Lower leg skin (tissue), 4 donors: ENCODE measurements around the gene C1orf115. TPM values are rescaled to one million over a fixed set of nuclear protein-coding genes. Genes with fewer than 3 reads are reported as not detected.

Experiments used
- DNase-seq, 2 donors: peaks; one replicate each; pipeline ENCODE4 v3.0.0-alpha.2; 2019; ENCODE audit warnings: low spot score in 2 of 2
- H3K4me3 ChIP-seq: fragments of 200-600 bp; sonication (generic); 2 replicates; pipeline ENCODE4 v1.5.1; 2017; ENCODE audit warnings: mild to moderate bottlenecking, low read depth; ENCODE audit not compliant: poor library complexity, severe bottlenecking
- POLR2A ChIP-seq, 2 donors: fragments of 450-650 bp; IDR thresholded peaks; one replicate each; pipeline ENCODE4 v1.6.1; 2016 to 2017; ENCODE audit warnings: antibody characterized with exemption in 2 of 2, mild to moderate bottlenecking in 1 of 2, moderate library complexity in 1 of 2
- WGBS, 2 donors: methylation state at CpG; one replicate each; pipeline ENCODE4 v1.1.5; 2018; 5-methylcytosine and 5-hydroxymethylcytosine counted together
- intact Hi-C: fragments of 100-400 bp; cut with DNase I; formaldehyde crosslinking; loops from one replicate; pipeline ENCODE4 v1.15.0; 2023; ENCODE audit warnings: low total_unique reads
- total RNA-seq, 4 donors: library from RNA; depleted of rRNA; stranded (reverse); fragments of >200 nt; gene quantifications; one replicate each; pipeline ENCODE4 v1.1.0, GENCODE V29; 2016
- TF ChIP-seq, protein P1 (sequence below), 3 donors: fragments of 450-650 bp; IDR thresholded peaks; one replicate each; pipeline ENCODE4 v1.5.1; 2016; ENCODE audit warnings: antibody characterized with exemption in 3 of 3, mild to moderate bottlenecking in 3 of 3, moderate library complexity in 2 of 3

C1orf115 gene
- total RNA-seq, 4 donors from 2014 or later = 7.5 to 20.5 (median 13.3) TPM

DNA sequence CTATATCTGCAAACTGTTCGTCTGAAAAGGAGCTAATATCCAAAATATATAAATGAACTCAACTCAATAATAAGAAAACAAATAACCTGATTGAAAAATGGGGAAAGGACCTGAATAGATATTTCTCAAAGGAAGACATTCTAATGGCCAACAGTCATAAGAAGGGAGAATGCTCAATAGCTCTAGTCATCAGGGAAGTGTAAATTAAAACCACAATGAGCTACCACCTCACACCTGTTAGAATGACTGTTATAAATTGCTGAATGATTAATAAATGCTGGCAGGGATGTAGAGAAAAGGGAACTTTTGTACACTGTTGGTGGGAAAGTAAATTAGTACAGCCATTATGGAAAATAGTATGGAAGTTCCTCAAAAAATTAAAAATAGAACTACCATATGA lies 21.2 kb upstream of the C1orf115 start:
- intact Hi-C loops = no loop called here
- no peak overlapping the region for H3K4me3 ChIP-seq
- DNase-seq = no peak
- 89 to 96% methylated on average over 1 of the region's 1 CpG for WGBS, 2 donors
- TF ChIP-seq, protein P1, sequence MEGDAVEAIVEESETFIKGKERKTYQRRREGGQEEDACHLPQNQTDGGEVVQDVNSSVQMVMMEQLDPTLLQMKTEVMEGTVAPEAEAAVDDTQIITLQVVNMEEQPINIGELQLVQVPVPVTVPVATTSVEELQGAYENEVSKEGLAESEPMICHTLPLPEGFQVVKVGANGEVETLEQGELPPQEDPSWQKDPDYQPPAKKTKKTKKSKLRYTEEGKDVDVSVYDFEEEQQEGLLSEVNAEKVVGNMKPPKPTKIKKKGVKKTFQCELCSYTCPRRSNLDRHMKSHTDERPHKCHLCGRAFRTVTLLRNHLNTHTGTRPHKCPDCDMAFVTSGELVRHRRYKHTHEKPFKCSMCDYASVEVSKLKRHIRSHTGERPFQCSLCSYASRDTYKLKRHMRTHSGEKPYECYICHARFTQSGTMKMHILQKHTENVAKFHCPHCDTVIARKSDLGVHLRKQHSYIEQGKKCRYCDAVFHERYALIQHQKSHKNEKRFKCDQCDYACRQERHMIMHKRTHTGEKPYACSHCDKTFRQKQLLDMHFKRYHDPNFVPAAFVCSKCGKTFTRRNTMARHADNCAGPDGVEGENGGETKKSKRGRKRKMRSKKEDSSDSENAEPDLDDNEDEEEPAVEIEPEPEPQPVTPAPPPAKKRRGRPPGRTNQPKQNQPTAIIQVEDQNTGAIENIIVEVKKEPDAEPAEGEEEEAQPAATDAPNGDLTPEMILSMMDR (IDR thresholded peaks at IDR 0.05) = no peak
- TF ChIP-seq POLR2A (IDR thresholded peaks at IDR 0.05) = no peak

GRCh38 chr1:220670365-220670764 lies 19.8 kb upstream of the C1orf115 start:
- TF ChIP-seq, protein P1 (IDR thresholded peaks at IDR 0.05) = no peak
- TF ChIP-seq POLR2A (IDR thresholded peaks at IDR 0.05) = no peak
- DNase-seq = no peak
- intact Hi-C loops = loop anchor here (10.0 kb wide), 1 partner anchor 1754 kb away; no protein-coding TSS in a partner anchor
- H3K4me3 ChIP-seq = no peak overlapping the region

DNA sequence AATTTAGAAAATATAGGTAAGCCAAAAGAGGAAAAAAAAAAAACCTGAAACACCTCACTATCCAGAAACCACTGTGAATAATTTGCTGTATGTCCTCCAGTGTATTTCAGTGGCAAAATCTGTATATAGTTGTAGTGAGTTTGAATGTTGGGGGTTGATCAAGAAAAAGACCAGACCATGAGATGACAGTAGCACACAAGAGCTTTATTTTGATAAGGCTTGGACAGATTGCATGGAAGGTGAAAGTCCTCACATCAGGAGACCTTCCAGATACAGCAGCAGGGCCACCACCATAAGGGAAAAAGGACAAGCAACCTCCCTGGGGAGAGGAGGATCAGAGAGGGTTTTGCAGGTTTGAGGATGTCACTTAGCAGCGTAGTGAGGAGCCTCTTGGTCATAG lies 16.2 kb upstream of the C1orf115 start:
- 90 to 100% methylated on average over 1 of the region's 1 CpG for WGBS, 2 donors
- H3K4me3 ChIP-seq = no peak overlapping the region
- TF ChIP-seq, protein P1 (IDR thresholded peaks at IDR 0.05) = no peak
- no peak for TF ChIP-seq POLR2A (IDR thresholded peaks at IDR 0.05)
- DNase-seq = no peak
- intact Hi-C loops = loop anchor here (10.0 kb wide), 1 partner anchor 1751 kb away; no protein-coding TSS in a partner anchor

GRCh38 chr1:220677251-220677650 lies 12.9 kb upstream of the C1orf115 start:
- intact Hi-C loops = loop anchor here (10.0 kb wide), 1 partner anchor 1748 kb away; no protein-coding TSS in a partner anchor
- DNase-seq = no peak
- 74 to 81% methylated on average over 2 of the region's 2 CpGs for WGBS, 2 donors
- H3K4me3 ChIP-seq = no peak overlapping the region
- no peak for TF ChIP-seq POLR2A (IDR thresholded peaks at IDR 0.05)
- TF ChIP-seq, protein P1 (IDR thresholded peaks at IDR 0.05) = no peak

- intact Hi-C loops = no loop called here
- DNase-seq = no peak
- TF ChIP-seq, protein P1 (IDR thresholded peaks at IDR 0.05) = no peak
- TF ChIP-seq POLR2A (IDR thresholded peaks at IDR 0.05) = no peak
- no peak overlapping the region for H3K4me3 ChIP-seq
- 36 to 38% methylated on average over 7 of the region's 7 CpGs for WGBS, 2 donors
Measured at GRCh38 chr1:220680085-220680687, 10.0 kb upstream of the C1orf115 start.
